ENCODE data around the gene ARL6IP5.
A peak's percentile ranks its signal among the peaks of the same experiment; 100 is the strongest.

The ARL6IP5 gene

DNA sequence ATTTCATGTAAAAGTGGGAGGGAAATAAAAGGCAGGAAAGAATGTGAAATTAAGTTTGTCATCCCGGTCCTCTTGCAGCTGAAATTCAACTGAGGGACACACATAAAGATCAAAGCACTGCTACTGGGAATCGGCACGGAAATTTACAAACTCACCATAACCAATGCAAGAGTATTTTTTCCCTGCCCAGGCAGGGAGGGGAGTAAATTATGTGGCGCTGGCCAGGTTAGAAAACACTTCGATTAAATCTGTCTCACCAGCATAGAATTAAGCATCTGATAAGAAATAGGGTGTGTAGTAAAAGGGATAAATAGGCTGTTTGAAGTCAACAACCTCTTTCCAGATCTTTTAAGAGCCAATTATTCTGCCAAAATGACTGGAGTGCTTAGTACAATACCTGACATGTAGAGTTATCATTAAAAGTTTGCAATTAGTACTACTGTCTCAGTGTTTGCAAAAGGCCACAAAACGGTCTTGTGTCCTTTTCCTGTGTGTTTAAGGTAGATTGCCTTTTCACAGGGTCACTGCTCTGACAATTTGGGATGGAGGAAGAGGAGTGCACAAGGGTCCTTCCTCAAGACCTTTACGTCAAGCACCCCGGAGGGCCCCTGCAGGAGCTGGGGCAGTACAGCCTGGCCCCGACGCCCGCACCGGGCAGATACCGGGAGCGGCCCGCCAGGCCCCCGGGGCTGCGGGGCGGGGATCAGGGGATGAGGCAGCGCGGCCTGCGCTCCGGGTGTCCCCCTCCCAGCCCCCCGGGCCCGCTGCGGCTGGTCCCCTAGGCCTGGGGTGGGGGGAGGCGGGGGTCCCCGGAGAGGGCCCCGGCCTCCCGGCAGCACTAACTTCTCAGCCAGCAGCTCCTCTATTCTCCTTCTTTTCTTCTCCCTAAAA lies 5.2 kb upstream of the ARL6IP5 start:
- peaks cover 38% of the 10 kb centered on the region for H3K4me1 ChIP-seq (ENCODE audit: insufficient read depth, low read length)
- H2AFZ ChIP-seq (ENCODE audit: low read depth, low read length): peak overlapping the region; percentile 55
- peak overlapping the region; percentile 86 for H3K4me3 ChIP-seq (ENCODE audit: low read length)
- peaks cover 10% of the 10 kb centered on the region for H3K36me3 ChIP-seq (ENCODE audit: insufficient read depth, low read length)
- H3K9me3 ChIP-seq (ENCODE audit: low read length): no peaks in the 10 kb centered on the region
- no peaks in the 10 kb centered on the region for H3K27me3 ChIP-seq (ENCODE audit: insufficient read depth, low read length)

DNA sequence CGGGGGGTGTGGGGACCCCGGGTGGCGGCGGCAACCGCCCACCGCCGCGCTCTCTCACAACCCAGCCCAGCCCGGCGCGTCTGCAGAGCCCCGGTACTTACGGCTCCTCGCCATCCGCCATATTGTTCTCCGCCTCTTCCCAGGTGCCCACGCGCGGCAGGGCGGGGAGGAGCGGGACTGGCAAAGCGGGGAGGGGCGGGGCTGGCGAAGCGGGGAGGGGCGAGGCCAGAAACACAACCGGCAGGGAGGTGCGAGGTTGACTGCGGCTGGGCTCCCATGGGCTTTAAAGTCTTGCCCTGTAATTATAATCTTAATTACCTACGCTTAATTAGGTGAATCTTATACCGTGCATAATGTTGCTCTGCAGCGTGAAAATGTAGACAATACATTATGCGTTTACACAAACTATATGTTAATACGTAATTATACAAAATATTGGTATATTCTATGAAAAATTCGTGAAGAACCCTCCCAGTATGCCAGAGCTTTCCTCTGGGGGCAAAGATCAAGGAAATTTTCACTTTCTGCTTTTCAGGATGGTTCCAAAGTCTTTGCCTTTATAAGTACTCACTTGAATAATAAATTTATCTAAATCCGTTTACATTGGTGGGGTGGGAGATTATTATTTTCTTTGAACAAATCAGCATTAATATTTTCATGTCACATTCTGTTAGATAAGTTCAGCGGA lies 4.4 kb upstream of the ARL6IP5 start, which contains the start of gene UBA3:
TSS of gene UBA3 (minus strand) at position 133 of the 688 bp plus-strand sequence. CDS start at position 121, 12 bp downstream.
- no peaks in the 10 kb centered on the region for H3K9me3 ChIP-seq (ENCODE audit: low read length)
- H3K4me3 ChIP-seq (ENCODE audit: low read length): peak within 1 kb of the TSS; percentile 86
- peaks cover 4% of the 10 kb centered on the region for H3K36me3 ChIP-seq (ENCODE audit: insufficient read depth, low read length)
- H2AFZ ChIP-seq (ENCODE audit: low read depth, low read length): peak within 1 kb of the TSS; percentile 55
- H3K4me1 ChIP-seq (ENCODE audit: insufficient read depth, low read length): peaks cover 39% of the 10 kb centered on the region
- H3K27me3 ChIP-seq (ENCODE audit: insufficient read depth, low read length): no peaks in the 10 kb centered on the region

DNA sequence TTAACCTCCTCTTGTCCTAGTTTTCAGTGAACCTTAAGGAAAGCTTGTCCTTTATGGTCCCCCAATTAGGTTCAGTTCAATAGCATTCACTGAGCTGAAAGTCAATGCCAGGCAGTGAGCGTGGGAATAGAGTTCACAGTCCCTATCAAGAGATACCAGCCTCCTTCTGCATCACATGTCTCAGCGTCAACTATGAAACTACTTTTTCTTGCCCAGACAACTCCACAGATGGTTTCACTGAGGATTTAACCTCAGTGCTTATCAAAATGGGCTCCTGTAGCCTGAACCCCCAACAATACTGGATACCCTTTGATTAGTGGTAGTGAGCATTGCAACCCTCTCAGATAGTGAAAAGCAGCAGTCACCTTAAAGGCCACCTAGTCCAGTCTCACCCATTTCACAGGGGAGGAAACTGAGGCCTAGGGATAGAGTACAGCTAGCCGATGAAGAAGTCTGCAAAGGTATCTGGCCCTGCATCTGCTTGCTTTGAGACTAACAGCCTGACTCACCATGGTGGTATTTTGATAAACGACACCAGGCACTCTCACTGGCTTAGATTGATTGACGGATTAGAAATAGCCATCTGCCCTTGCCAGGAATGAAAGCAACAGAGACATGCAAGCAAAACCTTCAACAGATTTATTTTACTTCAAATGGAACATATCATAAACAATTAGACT lies 3.0 kb upstream of the ARL6IP5 start:
- H2AFZ ChIP-seq (ENCODE audit: low read depth, low read length): no peak overlapping the region
- H3K4me1 ChIP-seq (ENCODE audit: insufficient read depth, low read length): peaks cover 50% of the 10 kb centered on the region
- H3K9me3 ChIP-seq (ENCODE audit: low read length): no peaks in the 10 kb centered on the region
- H3K36me3 ChIP-seq (ENCODE audit: insufficient read depth, low read length): no peaks in the 10 kb centered on the region
- H3K27me3 ChIP-seq (ENCODE audit: insufficient read depth, low read length): no peaks in the 10 kb centered on the region
- no peak overlapping the region for H3K4me3 ChIP-seq (ENCODE audit: low read length)

DNA sequence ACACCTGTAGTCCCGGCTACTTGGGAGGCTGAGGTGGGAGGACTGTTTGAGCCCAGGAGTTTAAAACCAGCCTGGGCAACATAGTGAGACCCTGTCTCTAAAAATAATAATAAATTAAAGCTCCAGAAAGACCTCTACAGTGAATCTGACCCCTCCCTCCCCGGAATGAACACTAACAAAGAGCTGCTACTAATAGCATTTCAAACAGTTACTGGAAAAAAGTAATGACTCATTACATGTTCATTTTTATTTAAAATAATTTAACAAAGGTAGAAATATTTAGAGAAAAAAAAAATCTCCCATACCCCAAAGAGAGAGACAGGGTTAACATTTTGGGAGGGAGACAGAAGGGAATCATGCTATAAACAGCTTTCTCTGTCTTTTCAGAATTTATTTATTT lies 2.4 kb upstream of the ARL6IP5 start:
- no peak overlapping the region for H3K4me3 ChIP-seq (ENCODE audit: low read length)
- H3K4me1 ChIP-seq (ENCODE audit: insufficient read depth, low read length): peaks cover 54% of the 10 kb centered on the region
- no peak overlapping the region for H2AFZ ChIP-seq (ENCODE audit: low read depth, low read length)
- no peaks in the 10 kb centered on the region for H3K27me3 ChIP-seq (ENCODE audit: insufficient read depth, low read length)
- no peaks in the 10 kb centered on the region for H3K9me3 ChIP-seq (ENCODE audit: low read length)
- no peaks in the 10 kb centered on the region for H3K36me3 ChIP-seq (ENCODE audit: insufficient read depth, low read length)

DNA sequence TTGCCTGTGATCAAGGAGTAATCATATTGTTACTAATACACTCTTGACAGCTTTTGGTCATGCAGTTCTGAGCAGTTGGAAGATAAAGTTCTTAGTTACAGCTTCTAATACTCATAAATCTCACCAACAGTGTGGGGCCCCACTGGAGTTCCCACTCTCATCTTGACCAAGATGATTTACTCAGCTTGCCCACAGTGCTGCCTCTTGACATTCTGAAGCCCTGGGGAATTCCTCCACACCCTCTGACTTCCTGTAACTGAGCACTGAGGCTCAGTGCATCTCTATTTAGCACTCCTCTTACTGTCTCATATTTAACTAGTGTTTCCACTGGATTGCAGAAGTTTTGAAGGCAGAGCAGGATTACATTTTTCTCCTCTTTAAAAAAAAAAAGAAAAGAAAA lies 1.9 kb upstream of the ARL6IP5 start:
- Histone ChIP-seq H3K4me3 (ENCODE audit: low read length) (no peak overlapping the region), H3K27me3 (ENCODE audit: insufficient read depth, low read length) (no peaks in the 10 kb centered on the region), H3K4me1 (ENCODE audit: insufficient read depth, low read length) (peaks cover 55% of the 10 kb centered on the region), H3K36me3 (ENCODE audit: insufficient read depth, low read length) (no peaks in the 10 kb centered on the region), H3K9me3 (ENCODE audit: low read length) (no peaks in the 10 kb centered on the region), H2AFZ (ENCODE audit: low read depth, low read length) (no peak overlapping the region)

DNA sequence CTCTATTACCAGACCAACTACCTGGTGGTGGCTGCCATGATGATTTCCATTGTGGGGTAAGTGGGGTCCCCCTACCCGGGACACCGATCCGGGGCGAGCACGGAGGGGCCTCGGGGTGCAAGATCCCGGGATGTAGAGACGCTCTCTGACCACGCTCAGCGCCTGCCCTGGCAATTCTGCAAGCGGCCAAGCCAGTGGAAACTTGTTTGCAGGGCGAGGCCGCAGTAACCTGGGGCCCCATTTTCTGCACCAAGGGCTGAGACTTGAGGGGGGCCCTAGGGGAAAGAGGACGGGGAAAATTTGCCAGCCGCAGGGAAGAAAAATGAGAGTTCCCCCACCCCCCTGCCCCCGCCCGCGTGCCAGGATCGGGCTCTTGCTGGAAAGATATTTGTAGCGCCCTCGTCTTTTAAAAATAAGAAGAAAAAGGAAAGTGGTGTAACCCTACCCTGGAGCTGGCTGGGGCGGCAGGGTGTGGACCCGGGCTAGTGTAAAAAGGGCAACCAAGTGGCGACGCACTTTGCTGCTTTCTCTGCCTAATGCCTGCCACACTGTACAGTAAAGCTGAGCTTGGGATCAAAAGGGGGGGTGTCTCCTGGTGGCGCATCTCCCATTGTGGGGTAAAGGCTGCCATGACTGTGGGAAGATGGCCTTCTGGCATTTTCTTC lies 563 bp downstream of the ARL6IP5 start:
- H3K27me3 ChIP-seq (ENCODE audit: insufficient read depth, low read length): no peaks in the 10 kb centered on the region
- peaks cover 56% of the 10 kb centered on the region for H3K4me1 ChIP-seq (ENCODE audit: insufficient read depth, low read length)
- H2AFZ ChIP-seq (ENCODE audit: low read depth, low read length): peak overlapping the region; percentile 96
- H3K9me3 ChIP-seq (ENCODE audit: low read length): no peaks in the 10 kb centered on the region
- H3K4me3 ChIP-seq (ENCODE audit: low read length): peak overlapping the region; percentile 97
- H3K36me3 ChIP-seq (ENCODE audit: insufficient read depth, low read length): peaks cover 4% of the 10 kb centered on the region

DNA sequence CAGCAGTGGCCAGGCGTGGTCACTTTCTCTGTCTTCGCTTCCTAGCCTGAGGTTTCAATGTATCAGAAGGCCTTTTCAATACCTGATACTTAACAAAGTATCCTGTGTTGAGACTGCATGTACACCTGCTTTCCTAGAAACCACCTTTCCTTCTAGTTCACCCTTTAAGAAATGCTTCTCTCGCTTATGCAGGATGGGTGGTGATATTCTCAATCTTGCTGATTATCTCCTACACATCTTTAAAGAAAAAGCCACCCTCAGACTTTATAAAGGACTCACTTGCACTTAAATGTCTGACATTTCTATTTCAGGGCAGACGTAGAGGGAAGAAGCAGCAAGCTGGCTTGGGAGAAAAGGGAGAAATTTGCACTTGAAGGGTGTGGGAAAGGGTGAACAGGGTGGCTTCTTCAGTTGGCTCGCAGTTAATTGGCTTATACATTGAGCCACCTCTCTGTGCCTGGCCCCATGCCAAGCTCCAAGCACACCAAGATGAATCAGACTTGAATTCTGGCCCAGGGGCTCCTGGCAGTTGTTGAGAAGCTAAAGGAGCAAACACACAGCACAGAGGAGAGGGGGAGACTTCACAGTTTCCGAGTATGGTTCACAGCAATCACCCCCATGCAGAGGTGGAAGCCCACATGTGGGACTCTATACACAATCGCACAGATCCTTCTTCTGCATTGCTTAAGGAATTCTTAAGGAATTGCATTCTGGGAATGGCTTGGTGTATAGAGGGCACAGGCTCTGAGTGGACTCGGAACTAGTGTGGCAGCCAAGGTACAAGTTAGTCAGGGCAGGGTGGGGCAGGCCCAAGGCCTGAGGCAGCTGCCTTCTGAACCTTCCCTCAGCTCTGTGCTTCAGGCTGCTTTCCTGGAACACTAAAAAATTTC lies 1.3 kb downstream of the ARL6IP5 start:
- peaks cover 48% of the 10 kb centered on the region for H3K4me1 ChIP-seq (ENCODE audit: insufficient read depth, low read length)
- H3K4me3 ChIP-seq (ENCODE audit: low read length): peak overlapping the region; percentile 97
- H3K27me3 ChIP-seq (ENCODE audit: insufficient read depth, low read length): no peaks in the 10 kb centered on the region

DNA sequence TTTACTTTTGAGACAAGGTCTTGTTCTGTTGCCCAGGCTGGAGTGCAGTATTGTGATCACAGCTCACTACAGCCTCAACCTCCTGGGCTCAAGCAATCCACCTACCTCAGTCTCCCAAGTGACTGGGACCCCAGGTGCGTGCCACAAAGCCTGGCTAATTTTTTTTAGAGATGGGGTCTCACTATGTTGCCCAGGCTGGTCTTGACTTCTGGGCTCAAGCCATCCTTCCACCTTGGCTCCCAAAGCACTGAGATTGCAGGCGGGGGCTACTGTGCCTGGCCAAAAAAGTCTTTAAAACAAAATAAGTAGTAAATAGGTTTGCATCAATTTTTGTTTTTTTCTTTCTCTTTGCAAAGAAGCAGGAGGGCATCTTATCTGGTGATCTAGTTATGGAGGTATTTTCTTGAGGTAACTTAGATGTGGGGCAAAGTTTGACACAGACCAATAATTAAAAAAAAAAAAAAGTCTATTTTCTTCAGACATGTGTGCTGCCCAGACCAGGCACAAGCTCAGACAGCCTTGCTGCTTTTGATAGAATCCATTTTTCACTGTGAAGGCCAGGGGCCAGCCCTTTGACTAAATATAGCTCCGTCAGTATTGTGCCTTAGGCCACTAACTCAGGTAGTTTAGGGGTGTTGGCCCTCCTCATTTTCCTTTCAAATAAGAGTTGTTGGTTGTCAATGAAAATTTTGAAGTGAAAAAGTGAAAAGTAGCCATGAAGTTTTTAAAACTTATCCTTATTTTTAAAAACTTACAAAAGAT lies 2.5 kb downstream of the ARL6IP5 start:
- H3K4me1 ChIP-seq (ENCODE audit: insufficient read depth, low read length): peaks cover 53% of the 10 kb centered on the region
- H3K4me3 ChIP-seq (ENCODE audit: low read length): no peak overlapping the region
- no peaks in the 10 kb centered on the region for H3K9me3 ChIP-seq (ENCODE audit: low read length)
- no peak overlapping the region for H2AFZ ChIP-seq (ENCODE audit: low read depth, low read length)
- no peaks in the 10 kb centered on the region for H3K27me3 ChIP-seq (ENCODE audit: insufficient read depth, low read length)
- peaks cover 5% of the 10 kb centered on the region for H3K36me3 ChIP-seq (ENCODE audit: insufficient read depth, low read length)

More for the DNA sequence above, 1.3 kb downstream of the ARL6IP5 start:
- peaks cover 5% of the 10 kb centered on the region for H3K36me3 ChIP-seq (ENCODE audit: insufficient read depth, low read length)
- no peaks in the 10 kb centered on the region for H3K9me3 ChIP-seq (ENCODE audit: low read length)
- peak overlapping the region; percentile 96 for H2AFZ ChIP-seq (ENCODE audit: low read depth, low read length)

DNA sequence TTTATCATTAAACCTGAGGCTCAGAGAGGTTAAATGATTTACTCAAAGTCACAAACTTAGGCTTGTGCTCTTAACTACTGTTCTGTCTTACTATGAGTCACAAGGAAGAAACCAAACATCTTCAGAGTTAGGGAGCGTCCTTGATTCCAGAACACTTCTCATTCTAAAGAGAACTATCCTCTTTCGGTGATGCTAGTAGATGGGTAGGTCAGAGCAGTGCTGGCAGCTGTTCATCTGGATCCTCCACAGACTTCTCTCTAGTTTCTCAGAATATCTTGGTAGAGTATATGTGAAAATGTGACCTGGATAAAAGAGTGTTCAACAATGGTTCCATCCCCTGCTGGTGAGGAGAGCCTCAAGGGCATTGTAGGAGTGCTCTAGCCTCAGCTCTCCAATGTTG lies 3.3 kb downstream of the ARL6IP5 start:
- peaks cover 5% of the 10 kb centered on the region for H3K36me3 ChIP-seq (ENCODE audit: insufficient read depth, low read length)
- H3K4me1 ChIP-seq (ENCODE audit: insufficient read depth, low read length): peaks cover 50% of the 10 kb centered on the region
- H2AFZ ChIP-seq (ENCODE audit: low read depth, low read length): no peak overlapping the region
- H3K27me3 ChIP-seq (ENCODE audit: insufficient read depth, low read length): no peaks in the 10 kb centered on the region
- no peaks in the 10 kb centered on the region for H3K9me3 ChIP-seq (ENCODE audit: low read length)
- no peak overlapping the region for H3K4me3 ChIP-seq (ENCODE audit: low read length)

DNA sequence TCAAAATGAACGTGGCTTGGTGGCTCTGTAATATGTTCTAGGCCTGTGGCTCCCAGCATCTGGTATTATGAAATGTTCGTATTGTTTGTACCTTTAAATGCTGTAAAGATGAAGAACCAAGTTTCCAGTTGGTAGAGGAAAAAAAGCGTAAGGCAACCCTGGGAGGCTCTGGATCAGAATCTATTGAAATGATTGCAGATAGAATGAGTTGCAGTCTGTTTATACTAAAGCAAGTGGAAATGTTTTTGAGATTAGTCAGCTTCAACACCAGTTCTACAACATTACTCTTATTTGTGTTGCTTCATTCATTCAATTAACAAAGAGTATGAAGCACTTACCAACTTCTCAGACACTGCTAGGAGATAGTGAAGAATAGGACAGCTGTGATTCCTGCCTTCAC lies 5.3 kb downstream of the ARL6IP5 start:
- Histone ChIP-seq H3K4me1 (ENCODE audit: insufficient read depth, low read length) (peaks cover 35% of the 10 kb centered on the region), H3K27me3 (ENCODE audit: insufficient read depth, low read length) (no peaks in the 10 kb centered on the region)

DNA sequence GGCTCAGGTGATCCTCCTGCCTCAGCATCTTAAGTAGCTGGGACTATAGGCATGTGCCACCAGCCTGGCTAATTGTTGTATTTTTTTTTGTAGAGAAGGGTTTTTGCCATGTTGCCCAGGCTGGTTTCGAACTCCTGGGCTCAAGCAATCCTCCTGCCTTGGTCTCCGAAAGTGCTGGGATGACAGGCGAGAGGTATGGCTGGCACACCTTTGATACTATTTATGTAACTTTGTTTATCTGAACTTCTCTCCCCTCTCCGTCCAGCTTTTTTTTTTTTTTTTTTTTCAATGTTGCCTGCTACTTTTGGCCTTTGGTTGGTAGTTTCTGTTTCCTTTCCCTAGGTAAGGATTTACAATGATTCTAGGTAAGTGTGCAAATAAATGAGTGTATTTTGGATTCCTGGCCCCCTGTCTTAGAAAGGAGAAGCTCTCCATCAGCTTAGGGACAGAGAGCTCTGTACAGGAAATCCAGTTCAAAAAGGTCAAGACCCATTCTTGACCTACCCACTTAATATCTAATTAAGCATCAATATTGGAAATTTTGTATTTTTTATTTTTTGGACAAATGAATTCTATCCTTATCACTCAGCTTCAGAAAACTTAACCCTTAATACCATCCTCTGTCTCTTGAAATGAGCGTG lies 6.8 kb downstream of the ARL6IP5 start:
- Histone ChIP-seq H3K4me1 (ENCODE audit: insufficient read depth, low read length) (peaks cover 26% of the 10 kb centered on the region), H2AFZ (ENCODE audit: low read depth, low read length) (no peak overlapping the region), H3K4me3 (ENCODE audit: low read length) (no peak overlapping the region), H3K27me3 (ENCODE audit: insufficient read depth, low read length) (no peaks in the 10 kb centered on the region), H3K36me3 (ENCODE audit: insufficient read depth, low read length) (peaks cover 16% of the 10 kb centered on the region), H3K9me3 (ENCODE audit: low read length) (no peaks in the 10 kb centered on the region)

More for the DNA sequence above, 5.3 kb downstream of the ARL6IP5 start:
- Histone ChIP-seq H3K36me3 (ENCODE audit: insufficient read depth, low read length) (peaks cover 14% of the 10 kb centered on the region), H2AFZ (ENCODE audit: low read depth, low read length) (no peak overlapping the region), H3K4me3 (ENCODE audit: low read length) (no peak overlapping the region), H3K9me3 (ENCODE audit: low read length) (no peaks in the 10 kb centered on the region)

All from neuron (in vitro differentiated cells).